Peyer's patch (tissue), 4 donors: ENCODE measurements around the gene SCGB1A1. TPM values are rescaled to one million over a fixed set of nuclear protein-coding genes. Genes with fewer than 3 reads are reported as not detected.
"Not testable (repeated sequence)": the region's sequence is repeated elsewhere in the genome, so short reads cannot be mapped to it uniquely, and the experiment has no call there.

Experiments
- DNase-seq, 3 donors: peaks; one replicate each; pipeline ENCODE4 v3.0.0-alpha.2; 2017 to 2019
- H3K27ac ChIP-seq, 4 donors: fragments of 200-600 bp; sonication (generic); one replicate each; pipeline ENCODE4 v1.5.1; 2016 to 2019
- H3K27me3 ChIP-seq, 2 donors: fragments of 200-600 bp; sonication (generic); one replicate each; pipeline ENCODE4 v1.5.1; 2019
- H3K36me3 ChIP-seq, 3 donors: fragments of 200-600 bp; sonication (generic); one replicate each; pipeline ENCODE4 v1.5.1; 2016 to 2019
- H3K4me1 ChIP-seq, 4 donors: fragments of 200-600 bp; sonication (generic); one replicate each; pipeline ENCODE4 v1.5.1; 2016 to 2019
- H3K4me3 ChIP-seq, 4 donors: fragments of 200-600 bp; sonication (generic); 1 replicate in 3 of 4; 2 replicates in 1 of 4; pipeline ENCODE4 v1.5.1; 2016 to 2019; ENCODE audit warnings: mild to moderate bottlenecking in 1 of 4
- H3K9me3 ChIP-seq, 4 donors: fragments of 200-600 bp; sonication (generic); one replicate each; pipeline ENCODE4 v1.5.1; 2016 to 2019; ENCODE audit warnings: mild to moderate bottlenecking in 1 of 4
- POLR2A ChIP-seq, 2 donors: fragments of 450-650 bp; IDR thresholded peaks; one replicate each; pipeline ENCODE4 v1.5.1; 2017; ENCODE audit warnings: antibody characterized with exemption in 2 of 2, mild to moderate bottlenecking in 2 of 2, moderate library complexity in 2 of 2
- total RNA-seq, 4 donors: library from RNA; depleted of rRNA; stranded (reverse); fragments of >200 nt; gene quantifications; one replicate each; pipeline ENCODE4 v1.1.0, GENCODE V29; 2016
- TF ChIP-seq, protein P1 (sequence below), 6 experiments: fragments of 450-650 bp in 4 of 6; fragments of 200-600 bp in 2 of 6; sonication (generic) in 1 of 6; IDR thresholded peaks; one replicate each; pipeline ENCODE4 v1.5.1; 2017 to 2019; ENCODE audit warnings: antibody characterized with exemption in 6 of 6, mild to moderate bottlenecking in 3 of 6, moderate library complexity in 1 of 6

The SCGB1A1 gene
- total RNA-seq, 4 donors from 2014 or later: not detected

DNA sequence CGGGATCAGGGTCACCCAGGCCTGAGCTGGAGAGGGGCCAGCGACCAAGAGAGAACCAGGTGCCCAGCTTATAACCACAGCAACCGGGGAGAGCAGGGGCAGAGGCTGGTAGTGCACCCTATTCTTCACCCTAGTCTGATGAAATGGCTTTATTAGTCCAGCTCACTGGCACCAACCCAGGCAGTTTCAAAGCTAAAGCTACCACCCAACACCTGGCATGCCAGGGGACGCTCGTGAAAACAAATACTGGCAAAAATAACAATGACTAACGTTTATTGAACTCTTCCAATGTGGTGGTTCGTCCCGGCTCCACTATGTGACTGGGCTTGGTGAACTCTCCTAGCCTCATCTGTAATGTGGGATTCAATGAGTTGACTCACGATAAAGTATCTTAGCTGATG, 30.6 kb downstream of the SCGB1A1 start:
- Histone ChIP-seq H3K36me3 (no peaks in the 10 kb centered on the region), H3K4me1 (peaks cover 0 to 25% (median 7%) of the 10 kb centered on the region in 4 donors), H3K27me3 (no peaks in the 10 kb centered on the region), H3K4me3 (no peak overlapping the region), H3K9me3 (no peaks in the 10 kb centered on the region), H3K27ac (peak overlapping the region in 1 of 4 donors; percentile 18)
- peak in 1 of 3 donors; percentile 58 for DNase-seq
- TF ChIP-seq, protein P1, sequence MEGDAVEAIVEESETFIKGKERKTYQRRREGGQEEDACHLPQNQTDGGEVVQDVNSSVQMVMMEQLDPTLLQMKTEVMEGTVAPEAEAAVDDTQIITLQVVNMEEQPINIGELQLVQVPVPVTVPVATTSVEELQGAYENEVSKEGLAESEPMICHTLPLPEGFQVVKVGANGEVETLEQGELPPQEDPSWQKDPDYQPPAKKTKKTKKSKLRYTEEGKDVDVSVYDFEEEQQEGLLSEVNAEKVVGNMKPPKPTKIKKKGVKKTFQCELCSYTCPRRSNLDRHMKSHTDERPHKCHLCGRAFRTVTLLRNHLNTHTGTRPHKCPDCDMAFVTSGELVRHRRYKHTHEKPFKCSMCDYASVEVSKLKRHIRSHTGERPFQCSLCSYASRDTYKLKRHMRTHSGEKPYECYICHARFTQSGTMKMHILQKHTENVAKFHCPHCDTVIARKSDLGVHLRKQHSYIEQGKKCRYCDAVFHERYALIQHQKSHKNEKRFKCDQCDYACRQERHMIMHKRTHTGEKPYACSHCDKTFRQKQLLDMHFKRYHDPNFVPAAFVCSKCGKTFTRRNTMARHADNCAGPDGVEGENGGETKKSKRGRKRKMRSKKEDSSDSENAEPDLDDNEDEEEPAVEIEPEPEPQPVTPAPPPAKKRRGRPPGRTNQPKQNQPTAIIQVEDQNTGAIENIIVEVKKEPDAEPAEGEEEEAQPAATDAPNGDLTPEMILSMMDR (IDR thresholded peaks at IDR 0.05): no peak
- no peak for TF ChIP-seq POLR2A (IDR thresholded peaks at IDR 0.05)

GRCh38 chr11:62449912-62450311, 31.1 kb downstream of the SCGB1A1 start:
- Histone ChIP-seq H3K27ac (peak overlapping the region in 1 of 4 donors; percentile 18), H3K4me1 (peaks cover 0 to 20% (median 6%) of the 10 kb centered on the region in 4 donors)
- not testable (repeated sequence) for H3K36me3 ChIP-seq, H3K27me3 ChIP-seq, H3K4me3 ChIP-seq, DNase-seq, H3K9me3 ChIP-seq

DNA sequence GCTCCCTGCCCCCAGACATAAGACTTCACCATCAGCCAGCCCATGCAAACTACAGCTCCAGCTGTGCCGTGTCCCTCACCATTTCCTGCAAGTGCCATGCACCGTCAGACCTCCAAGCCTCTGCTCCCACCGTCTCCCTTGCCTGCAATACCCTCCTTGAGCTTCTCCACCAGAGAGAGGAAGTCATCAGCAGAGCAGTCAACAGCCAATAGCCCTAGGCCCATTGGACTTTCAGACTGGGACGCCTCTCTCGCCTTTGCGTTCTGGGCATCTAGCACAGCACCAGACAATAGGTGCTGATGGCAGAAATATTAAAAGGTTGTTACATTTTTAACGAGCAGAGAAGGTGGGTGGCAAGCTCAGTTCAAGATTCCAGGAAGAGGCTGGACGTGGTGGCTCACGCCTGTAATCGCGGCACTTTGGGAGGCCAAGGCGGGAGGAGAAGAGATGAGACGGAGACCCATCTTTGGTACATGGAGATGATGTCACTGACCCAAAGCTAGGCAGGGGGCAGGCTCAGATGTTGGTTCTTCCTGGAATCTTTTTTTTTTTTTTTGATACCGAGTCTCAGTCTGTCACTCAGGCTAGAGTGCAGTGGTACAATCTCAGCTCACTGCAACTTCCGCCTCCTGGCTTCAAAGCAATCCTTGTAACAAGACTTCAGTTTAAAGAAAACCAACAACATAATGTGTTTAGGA, 31.9 kb downstream of the SCGB1A1 start:
- H3K9me3 ChIP-seq: no peaks in the 10 kb centered on the region
- no peak overlapping the region for H3K4me3 ChIP-seq
- no peaks in the 10 kb centered on the region for H3K27me3 ChIP-seq
- H3K27ac ChIP-seq: no peak overlapping the region
- DNase-seq: no peak
- no peak for TF ChIP-seq POLR2A (IDR thresholded peaks at IDR 0.05)
- TF ChIP-seq, protein P1 (IDR thresholded peaks at IDR 0.05): no peak
- peaks cover 0 to 13% (median 3%) of the 10 kb centered on the region in 4 donors for H3K4me1 ChIP-seq
- H3K36me3 ChIP-seq: no peaks in the 10 kb centered on the region

- peaks cover 0 to 8% (median 0%) of the 10 kb centered on the region in 4 donors for H3K4me1 ChIP-seq
- no peaks in the 10 kb centered on the region for H3K36me3 ChIP-seq
- no peaks in the 10 kb centered on the region for H3K9me3 ChIP-seq
- TF ChIP-seq, protein P1 (IDR thresholded peaks at IDR 0.05): no peak
- no peak for TF ChIP-seq POLR2A (IDR thresholded peaks at IDR 0.05)
- H3K4me3 ChIP-seq: no peak overlapping the region
- no peak for DNase-seq
- H3K27me3 ChIP-seq: no peaks in the 10 kb centered on the region
- no peak overlapping the region for H3K27ac ChIP-seq
Measured at GRCh38 chr11:62451241-62451621, 32.4 kb downstream of the SCGB1A1 start.

- H3K9me3 ChIP-seq: no peaks in the 10 kb centered on the region
- H3K27ac ChIP-seq: no peak overlapping the region
- no peak for DNase-seq
- H3K4me1 ChIP-seq: peaks cover 0 to 5% (median 0%) of the 10 kb centered on the region in 4 donors
- H3K27me3 ChIP-seq: no peaks in the 10 kb centered on the region
- no peak for TF ChIP-seq POLR2A (IDR thresholded peaks at IDR 0.05)
- TF ChIP-seq, protein P1 (IDR thresholded peaks at IDR 0.05): no peak
- no peak overlapping the region for H3K4me3 ChIP-seq
- H3K36me3 ChIP-seq: no peaks in the 10 kb centered on the region
Measured at GRCh38 chr11:62452261-62452660, 33.4 kb downstream of the SCGB1A1 start.

DNA sequence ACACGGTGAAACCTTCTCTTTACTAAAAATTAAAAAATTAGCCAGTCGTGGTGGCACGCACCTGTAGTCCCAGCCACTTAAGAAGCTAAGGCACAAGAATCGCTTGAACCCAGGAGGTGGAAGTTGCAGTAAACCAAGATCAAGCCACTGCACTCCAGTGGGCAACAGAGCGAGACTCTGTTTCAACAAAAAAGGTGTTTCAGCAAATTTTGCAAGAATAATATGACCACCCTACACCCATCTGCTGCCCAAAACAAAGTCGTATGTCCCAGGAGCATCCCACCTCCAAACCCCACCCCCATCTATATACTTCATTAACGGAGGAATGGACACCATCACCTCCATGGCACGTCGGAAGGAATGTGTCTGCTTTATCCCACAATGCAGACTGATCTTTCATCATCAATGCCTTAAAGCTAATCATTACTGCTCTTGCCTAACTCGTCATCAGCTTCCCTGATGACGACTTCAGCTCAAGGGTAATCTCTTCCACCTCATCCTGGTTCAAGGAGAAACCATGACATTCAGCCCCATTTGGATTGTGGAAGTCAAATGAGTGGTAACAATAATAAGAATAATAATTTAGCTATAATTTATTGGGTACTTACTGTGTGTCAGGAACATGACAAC, 34.1 kb downstream of the SCGB1A1 start:
- TF ChIP-seq, protein P1 (IDR thresholded peaks at IDR 0.05): no peak
- no peak for TF ChIP-seq POLR2A (IDR thresholded peaks at IDR 0.05)
- Histone ChIP-seq H3K4me1 (peaks cover 0 to 8% (median 0%) of the 10 kb centered on the region in 4 donors), H3K27me3 (no peaks in the 10 kb centered on the region)

More for the DNA sequence above, 34.1 kb downstream of the SCGB1A1 start:
- DNase-seq: no peak
- H3K4me3 ChIP-seq: no peak overlapping the region
- no peaks in the 10 kb centered on the region for H3K36me3 ChIP-seq
- H3K9me3 ChIP-seq: no peaks in the 10 kb centered on the region
- no peak overlapping the region for H3K27ac ChIP-seq
